Lower leg skin (tissue), 3 donors: ENCODE measurements around the gene GNAS.

Experiments used
- POLR2A ChIP-seq, 2 donors: fragments of 450-650 bp; IDR thresholded peaks; one replicate each; pipeline ENCODE4 v1.6.1; 2016 to 2017; ENCODE audit warnings: antibody characterized with exemption in 2 of 2, mild to moderate bottlenecking in 1 of 2, moderate library complexity in 1 of 2
- TF ChIP-seq, protein P1 (sequence below), 3 donors: fragments of 450-650 bp; IDR thresholded peaks; one replicate each; pipeline ENCODE4 v1.5.1; 2016; ENCODE audit warnings: antibody characterized with exemption in 3 of 3, mild to moderate bottlenecking in 3 of 3, moderate library complexity in 2 of 3

DNA sequence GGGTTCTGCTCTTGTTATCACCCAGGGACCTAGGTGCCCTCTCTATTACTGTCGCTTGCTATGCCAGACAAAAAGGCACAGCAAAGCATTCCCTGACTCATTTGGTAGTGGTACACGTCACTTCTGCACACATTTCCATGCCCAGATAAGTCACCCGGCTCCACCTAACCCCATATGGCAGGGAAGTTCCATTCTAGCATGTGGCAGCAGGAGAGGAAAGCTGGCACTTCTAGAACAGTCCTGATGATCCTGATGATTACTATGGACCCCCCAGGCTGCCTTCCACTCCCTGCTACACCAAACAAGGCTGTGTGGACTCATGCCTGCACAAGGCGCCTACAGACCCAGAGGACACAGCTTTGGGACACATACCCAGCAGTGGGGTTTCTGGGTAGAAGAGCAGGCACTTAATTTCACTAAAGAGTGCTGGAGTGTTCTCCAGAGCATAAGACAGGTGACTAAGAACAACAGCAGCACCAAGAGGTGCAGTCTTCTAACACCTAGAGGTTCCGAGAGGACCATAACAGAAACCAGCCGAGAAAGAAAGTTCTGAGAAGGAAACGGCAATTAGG is 75.1 kb downstream of the GNAS start:
- TF ChIP-seq, protein P1, sequence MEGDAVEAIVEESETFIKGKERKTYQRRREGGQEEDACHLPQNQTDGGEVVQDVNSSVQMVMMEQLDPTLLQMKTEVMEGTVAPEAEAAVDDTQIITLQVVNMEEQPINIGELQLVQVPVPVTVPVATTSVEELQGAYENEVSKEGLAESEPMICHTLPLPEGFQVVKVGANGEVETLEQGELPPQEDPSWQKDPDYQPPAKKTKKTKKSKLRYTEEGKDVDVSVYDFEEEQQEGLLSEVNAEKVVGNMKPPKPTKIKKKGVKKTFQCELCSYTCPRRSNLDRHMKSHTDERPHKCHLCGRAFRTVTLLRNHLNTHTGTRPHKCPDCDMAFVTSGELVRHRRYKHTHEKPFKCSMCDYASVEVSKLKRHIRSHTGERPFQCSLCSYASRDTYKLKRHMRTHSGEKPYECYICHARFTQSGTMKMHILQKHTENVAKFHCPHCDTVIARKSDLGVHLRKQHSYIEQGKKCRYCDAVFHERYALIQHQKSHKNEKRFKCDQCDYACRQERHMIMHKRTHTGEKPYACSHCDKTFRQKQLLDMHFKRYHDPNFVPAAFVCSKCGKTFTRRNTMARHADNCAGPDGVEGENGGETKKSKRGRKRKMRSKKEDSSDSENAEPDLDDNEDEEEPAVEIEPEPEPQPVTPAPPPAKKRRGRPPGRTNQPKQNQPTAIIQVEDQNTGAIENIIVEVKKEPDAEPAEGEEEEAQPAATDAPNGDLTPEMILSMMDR (IDR thresholded peaks at IDR 0.05): no peak
- TF ChIP-seq POLR2A (IDR thresholded peaks at IDR 0.05): no peak
